AG04450 (cell line): ENCODE data around the gene SORCS2. TPM values are rescaled to one million over a fixed set of nuclear protein-coding genes. Genes with fewer than 3 reads are reported as not detected.

ENCODE experiments used
- CTCF ChIA-PET: fragments of 300-600, 350-600 bp; formaldehyde crosslinking; extraction: SDS; loops from one replicate; lab custom pipeline; 2022; ENCODE audit warnings: antibody characterized with exemption, inconsistent platforms; lab: Charles Lee
- POLR2A ChIA-PET: fragments of 350-600 bp; formaldehyde crosslinking; extraction: SDS; loops from one replicate; lab custom pipeline; 2021; ENCODE audit warnings: antibody characterized with exemption, inconsistent platforms; lab: Yijun Ruan, JAX
- DNase-seq: peaks from one replicate; pipeline ENCODE4 v3.0.0-alpha.2; 2011; ENCODE audit warnings: low read depth, low spot score
- H3K27ac ChIP-seq: one replicate; pipeline ENCODE4 v1.5.1; 2012; ENCODE audit warnings: low read depth, low read length, control low read depth
- H3K27me3 ChIP-seq: one replicate; pipeline ENCODE4 v1.6.0; 2012; ENCODE audit warnings: low read length; ENCODE audit not compliant: control insufficient read depth, insufficient read depth
- H3K4me3 ChIP-seq: 2 replicates; pipeline ENCODE4 v1.5.1; 2011; ENCODE audit warnings: mild to moderate bottlenecking, low read depth, low read length, control low read depth
- H3K9me3 ChIP-seq: 2 replicates; pipeline ENCODE4 v1.5.1; 2012; ENCODE audit warnings: low read length; ENCODE audit not compliant: control insufficient read depth, insufficient read depth
- polyA plus RNA-seq: library from polyadenylated mRNA; depleted of rRNA; stranded (reverse); fragments of >200 nt; gene quantifications from 2 replicates; pipeline ENCODE4 v1.2.3, GENCODE V29; 2011
- TF ChIP-seq, protein P1 (sequence below): IDR thresholded peaks from 2 replicates; pipeline ENCODE4 v1.5.1; 2011; ENCODE audit warnings: low read depth, low read length, control low read depth, inconsistent platforms

The SORCS2 gene
- polyA plus RNA-seq, 1 experiment: 0.29 TPM

- Histone ChIP-seq H3K9me3 (peaks cover 2% of the 10 kb centered on the region; the same call in 1 of the 2 replicates), H3K4me3 (no peak overlapping the region), H3K27ac (no peak overlapping the region), H3K27me3 (peaks cover 10% of the 10 kb centered on the region)
- POLR2A ChIA-PET: no interaction called here
- no peak for DNase-seq
- TF ChIP-seq, protein P1, sequence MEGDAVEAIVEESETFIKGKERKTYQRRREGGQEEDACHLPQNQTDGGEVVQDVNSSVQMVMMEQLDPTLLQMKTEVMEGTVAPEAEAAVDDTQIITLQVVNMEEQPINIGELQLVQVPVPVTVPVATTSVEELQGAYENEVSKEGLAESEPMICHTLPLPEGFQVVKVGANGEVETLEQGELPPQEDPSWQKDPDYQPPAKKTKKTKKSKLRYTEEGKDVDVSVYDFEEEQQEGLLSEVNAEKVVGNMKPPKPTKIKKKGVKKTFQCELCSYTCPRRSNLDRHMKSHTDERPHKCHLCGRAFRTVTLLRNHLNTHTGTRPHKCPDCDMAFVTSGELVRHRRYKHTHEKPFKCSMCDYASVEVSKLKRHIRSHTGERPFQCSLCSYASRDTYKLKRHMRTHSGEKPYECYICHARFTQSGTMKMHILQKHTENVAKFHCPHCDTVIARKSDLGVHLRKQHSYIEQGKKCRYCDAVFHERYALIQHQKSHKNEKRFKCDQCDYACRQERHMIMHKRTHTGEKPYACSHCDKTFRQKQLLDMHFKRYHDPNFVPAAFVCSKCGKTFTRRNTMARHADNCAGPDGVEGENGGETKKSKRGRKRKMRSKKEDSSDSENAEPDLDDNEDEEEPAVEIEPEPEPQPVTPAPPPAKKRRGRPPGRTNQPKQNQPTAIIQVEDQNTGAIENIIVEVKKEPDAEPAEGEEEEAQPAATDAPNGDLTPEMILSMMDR: no peak
- CTCF ChIA-PET: no interaction called here
These were observed 139.3 kb downstream of the SORCS2 start for GRCh38 chr4:7331682-7332000.

DNA sequence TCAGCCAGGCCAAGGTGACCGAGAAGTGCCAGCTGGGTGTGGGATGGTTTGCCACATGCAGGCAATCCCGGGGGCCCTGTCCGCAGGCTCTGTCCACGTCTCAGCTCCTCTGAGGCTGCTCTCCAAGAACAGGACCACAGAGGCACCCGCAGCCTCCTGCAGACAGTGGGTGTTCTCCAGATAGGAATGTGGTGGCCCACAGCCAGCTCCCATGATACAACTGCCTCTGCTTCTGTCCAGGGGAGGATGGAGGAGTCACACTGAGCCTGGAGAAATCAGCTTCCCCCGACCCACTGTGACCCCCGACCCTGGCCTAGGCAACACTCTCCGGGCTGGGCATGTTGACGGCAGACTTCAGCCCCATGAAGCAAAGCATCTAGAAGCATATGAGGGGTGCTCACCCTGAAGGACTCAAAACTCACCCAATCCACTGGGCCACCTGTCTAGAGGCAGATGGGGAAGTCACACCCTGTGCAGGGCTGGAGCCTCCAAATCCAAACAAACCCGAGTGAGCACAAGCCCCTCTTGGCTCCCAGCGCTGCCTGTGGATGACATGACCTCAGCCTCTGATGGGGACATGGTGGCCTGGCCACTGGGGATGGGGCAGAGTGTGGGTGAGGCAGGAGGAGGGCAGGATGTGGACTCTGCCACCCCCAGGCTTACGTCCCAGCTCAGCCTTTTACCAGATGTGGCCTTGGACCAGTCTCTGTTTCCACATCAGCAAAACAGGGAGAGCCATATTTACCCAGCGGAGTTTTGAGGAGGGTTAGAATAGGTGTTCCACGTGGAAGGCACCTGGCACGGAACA, 140.1 kb downstream of the SORCS2 start:
- Histone ChIP-seq H3K27ac (no peak overlapping the region), H3K9me3 (peaks cover 5% of the 10 kb centered on the region; the same call in 1 of the 2 replicates), H3K4me3 (no peak overlapping the region), H3K27me3 (peaks cover 13% of the 10 kb centered on the region)
- POLR2A ChIA-PET: no interaction called here
- peak; percentile 18 for DNase-seq
- CTCF ChIA-PET: no interaction called here
- TF ChIP-seq, protein P1: no peak

DNA sequence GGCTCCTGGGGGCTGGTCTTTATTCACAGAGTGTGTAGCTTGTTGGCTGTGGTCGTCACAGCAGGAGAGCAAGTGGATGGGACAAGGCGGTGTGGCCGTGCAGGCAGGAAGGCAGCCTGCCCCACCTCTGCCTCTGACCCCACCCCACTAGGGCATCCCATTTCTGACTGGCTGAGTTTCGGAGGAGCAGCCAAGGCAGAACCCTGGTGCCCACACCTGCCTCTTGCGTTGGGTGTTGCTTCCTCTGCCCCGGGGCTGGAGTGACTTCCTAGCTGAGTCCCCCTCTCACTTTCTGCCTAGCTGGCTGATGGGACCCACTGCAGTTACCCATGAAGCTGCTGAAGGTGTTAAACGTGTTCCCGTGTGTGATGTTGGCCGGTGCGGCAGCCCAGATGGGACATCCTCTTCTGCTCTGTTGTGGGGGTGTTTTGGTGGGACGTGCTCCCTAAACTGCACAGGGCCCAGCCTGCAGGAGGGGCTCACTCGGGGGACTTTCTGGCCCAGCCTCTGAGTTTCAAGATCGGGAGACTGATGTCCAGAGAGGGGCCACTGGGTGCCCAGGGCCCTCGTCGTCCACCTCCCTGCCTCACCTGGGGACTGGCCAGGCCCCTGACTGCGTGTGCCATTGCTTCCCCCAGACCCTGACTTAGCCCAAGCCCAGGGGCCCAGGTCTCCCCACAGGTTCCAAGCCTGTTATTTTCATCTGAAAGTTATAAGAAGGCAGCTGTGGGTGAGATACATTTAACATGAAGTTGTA, 140.9 kb downstream of the SORCS2 start:
- DNase-seq: no peak
- TF ChIP-seq, protein P1: no peak
- CTCF ChIA-PET: no interaction called here
- Histone ChIP-seq H3K9me3 (peaks cover 8% of the 10 kb centered on the region; the same call in 1 of the 2 replicates), H3K27me3 (peaks cover 13% of the 10 kb centered on the region), H3K4me3 (no peak overlapping the region), H3K27ac (no peak overlapping the region)
- POLR2A ChIA-PET: no interaction called here

DNA sequence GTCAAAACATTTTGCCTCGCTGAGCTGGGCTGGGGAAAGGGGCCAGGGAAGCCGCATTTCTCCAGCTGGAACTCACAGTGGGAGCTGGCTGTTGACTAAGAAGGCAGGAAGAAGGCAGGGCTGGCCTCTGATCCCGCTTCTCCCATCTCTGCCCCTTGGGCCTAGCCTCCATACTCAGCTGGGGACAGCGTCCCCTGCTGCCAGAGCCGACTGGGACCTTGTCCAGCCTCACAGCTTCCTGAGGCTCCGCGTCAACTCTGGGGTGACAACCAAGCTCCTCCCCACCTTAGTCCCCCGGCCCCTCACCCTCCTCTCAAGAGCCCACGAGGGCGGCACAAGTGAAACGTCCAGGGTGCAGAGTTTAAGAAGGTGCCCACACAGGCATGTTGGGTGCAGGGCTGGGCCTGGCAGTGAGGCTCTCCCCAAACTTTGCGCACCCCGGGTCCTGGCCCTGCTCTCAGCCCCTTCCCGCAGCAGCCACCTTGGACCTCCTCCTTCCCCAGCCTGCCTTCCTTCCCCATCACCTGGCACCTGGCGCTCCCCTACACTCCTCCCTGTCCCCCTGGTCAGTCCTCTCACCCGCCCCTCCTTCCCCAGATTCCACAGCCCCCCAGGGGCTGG, 141.6 kb downstream of the SORCS2 start:
- TF ChIP-seq, protein P1: peak; percentile 18; the same call in 1 of the 2 replicates
- DNase-seq: no peak
- ChIA-PET POLR2A (no interaction called here), CTCF (interaction anchor here (0.7 kb wide), 1 partner anchor 838 kb away, joined by 3 read pairs; no protein-coding TSS in a partner anchor)
- Histone ChIP-seq H3K4me3 (no peak overlapping the region), H3K27ac (no peak overlapping the region), H3K27me3 (peaks cover 13% of the 10 kb centered on the region), H3K9me3 (peaks cover 12% of the 10 kb centered on the region)
